HG02938 (cell line): ENCODE data around the gene FBXL19.
"Not testable (repeated sequence)": the region's sequence is repeated elsewhere in the genome, so short reads cannot be mapped to it uniquely, and the experiment has no call there.

Experiments used
- ATAC-seq: cut with Tn5 transposase; IDR thresholded peaks from one replicate; pipeline ENCODE4 v1.9.1; 2021; ENCODE audit warnings: mild to moderate bottlenecking, moderate library complexity; ENCODE audit not compliant: unreplicated experiment

The FBXL19 gene, protein sequence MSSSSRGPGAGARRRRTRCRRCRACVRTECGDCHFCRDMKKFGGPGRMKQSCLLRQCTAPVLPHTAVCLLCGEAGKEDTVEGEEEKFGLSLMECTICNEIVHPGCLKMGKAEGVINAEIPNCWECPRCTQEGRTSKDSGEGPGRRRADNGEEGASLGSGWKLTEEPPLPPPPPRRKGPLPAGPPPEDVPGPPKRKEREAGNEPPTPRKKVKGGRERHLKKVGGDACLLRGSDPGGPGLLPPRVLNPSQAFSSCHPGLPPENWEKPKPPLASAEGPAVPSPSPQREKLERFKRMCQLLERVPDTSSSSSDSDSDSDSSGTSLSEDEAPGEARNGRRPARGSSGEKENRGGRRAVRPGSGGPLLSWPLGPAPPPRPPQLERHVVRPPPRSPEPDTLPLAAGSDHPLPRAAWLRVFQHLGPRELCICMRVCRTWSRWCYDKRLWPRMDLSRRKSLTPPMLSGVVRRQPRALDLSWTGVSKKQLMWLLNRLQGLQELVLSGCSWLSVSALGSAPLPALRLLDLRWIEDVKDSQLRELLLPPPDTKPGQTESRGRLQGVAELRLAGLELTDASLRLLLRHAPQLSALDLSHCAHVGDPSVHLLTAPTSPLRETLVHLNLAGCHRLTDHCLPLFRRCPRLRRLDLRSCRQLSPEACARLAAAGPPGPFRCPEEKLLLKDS

DNA sequence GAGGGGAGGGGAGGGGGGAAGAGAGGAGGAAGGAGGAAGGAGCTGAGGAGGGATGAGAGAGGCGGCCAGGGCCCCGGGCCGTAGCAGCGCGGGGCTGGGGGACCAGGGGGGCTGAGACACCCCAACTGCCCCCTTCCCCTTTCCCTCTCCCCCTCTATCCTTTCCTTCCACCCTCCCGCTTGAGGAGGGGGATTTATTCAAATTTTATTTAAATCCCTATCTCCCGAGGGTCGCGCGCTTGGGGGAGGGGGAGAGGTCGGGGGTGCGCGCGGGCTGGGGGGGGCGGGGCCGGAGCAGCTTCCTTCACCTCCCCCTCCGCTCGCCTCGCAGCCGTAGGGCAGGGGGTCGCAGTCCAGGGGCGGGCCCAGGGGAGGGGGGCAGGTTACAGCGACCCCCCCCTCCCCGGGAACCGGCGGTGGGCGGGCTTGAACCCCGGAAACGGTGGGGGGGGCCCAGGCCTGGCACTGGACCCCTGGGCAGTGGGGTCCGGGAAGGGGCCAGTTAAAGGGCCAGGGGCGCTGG, at the start of gene FBXL19:
Gene FBXL19, plus strand, starts transcription at position 19 of the 522 bp plus-strand sequence. CDS start 2,183 bp downstream, outside the sequence.
- no peak for ATAC-seq

DNA sequence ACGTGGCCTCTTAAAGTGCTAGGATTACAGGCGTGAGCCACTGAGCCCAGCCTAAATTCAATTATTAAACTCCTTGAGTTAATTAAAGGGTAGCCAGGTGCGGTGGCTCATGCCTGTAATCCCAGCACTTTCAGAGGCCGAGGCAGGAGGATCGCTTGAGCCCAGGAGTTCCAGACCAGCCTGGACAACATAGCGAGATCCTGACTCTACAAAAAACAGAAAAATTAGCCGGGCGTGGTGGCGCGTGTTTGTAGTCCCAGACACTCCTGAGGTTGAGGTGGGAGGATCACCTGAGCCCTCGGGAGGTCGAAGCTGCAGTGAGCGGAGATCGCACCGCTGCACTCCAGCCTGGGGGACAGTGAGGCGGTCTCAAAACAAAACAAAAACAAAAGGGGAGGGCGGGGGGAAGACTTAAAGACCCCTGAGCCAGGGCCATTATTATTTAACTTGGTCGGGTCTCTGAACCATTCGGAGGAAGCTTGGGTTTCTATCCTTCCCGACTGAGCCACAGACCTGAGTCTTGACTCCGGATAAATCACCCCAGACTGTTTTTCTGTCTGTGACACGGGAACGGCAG, 49.0 kb upstream of the FBXL19 start:
- ATAC-seq, result no peak

DNA sequence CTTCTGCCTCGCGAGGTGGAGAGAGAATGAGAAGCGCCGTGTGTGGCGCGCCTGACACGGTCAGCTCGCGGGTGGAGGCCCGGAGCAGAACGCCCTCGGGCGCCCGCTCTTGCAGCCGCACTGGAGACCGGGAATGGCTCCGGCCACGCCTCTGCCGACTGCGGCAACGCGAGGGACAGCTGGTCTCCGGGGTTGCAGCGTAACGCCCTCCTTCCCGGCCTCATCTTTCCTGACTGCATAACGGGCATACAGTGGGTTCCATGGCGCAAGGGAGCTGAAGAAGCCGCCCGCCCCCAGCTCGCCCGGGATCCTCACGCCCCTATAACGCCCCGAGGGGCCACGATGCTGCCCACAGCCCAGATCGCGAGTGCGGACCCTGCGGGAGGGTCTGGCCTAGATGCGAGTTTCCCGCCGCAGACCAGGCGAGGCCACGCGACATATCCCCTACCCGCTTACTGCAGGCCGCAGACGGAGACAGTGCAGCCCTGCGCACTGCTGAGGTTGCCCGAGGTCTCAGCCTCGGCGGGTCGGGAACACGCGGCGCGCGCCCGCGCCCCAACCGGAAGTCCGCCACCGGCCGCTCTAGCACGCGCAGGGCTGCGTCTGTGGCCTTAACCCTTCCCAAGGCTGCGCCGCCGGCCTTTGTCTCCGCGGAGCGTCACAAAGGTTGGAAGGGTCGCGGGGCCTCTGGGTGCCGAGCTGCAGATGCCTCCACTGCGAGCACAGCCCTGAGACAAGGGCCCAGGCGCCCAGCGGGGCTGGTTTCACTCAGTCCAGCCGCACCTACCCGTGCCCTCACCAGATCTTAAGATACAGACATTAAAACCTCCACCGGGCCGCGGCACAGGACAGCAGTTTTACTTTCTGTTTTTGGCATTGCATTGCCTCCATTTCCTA, 48.3 kb upstream of the FBXL19 start:
- ATAC-seq, result peak; percentile 71

DNA sequence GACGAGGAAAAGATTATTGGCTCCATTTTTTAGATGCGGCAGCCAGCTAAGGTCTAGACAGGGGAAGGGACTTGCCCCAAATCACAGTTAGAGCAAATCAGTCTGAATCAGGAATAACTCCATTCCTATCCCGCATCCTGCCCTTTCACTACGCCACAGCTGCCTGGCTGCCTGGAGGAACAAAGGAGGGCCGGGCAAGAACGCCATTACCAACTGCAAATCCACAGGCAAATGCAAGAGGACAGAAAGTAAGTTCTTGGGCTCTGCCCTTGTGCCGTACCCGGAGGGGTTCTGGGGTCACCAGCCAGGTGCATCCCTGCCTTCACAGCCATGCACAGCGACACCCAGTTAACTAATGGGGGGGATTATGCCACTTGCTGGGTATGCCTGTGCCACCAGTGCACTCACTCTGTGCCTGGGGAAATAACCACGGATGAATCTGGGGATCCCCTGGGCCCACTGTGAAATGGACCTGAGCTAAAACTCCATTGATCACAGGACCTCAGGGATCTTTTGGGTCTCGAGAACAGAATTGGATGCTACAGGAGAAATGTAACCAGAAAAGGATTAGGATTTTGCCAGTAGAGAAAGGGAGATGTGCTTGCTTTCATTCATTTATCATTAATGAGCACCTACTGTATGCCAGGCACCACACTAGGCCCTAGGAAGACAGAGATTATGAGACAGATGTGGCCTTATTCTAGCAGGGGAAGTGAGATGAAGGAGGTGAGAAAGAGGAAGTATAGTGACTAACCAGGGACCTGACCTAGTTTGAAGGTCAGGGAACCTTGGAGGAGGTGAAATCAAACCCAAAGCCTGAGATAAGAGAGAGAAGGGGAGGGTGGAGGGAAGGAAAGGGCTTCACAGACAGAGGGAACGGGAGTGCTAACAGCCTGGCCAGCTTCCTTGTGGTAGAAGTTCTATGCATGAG, 47.2 kb upstream of the FBXL19 start:
- ATAC-seq, result no peak

DNA sequence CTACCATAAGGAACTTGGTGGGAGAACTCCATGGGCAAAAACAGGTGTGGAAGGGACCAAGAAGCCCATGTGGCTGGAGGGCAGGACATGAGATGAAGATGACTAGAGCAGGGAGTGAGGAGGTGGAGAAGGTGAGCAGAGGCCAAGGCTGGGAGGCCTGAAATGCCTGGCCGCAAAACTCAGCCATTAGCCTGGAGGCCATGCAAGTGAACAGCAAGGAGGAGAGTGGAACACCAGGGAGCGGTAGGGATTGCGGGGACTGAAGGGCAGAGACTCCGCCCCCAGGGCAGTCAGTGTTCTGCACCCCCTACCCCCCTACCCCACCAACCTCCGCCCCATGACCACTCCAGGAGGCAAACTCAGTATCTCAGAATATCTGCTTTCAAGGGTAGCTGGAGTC, 46.5 kb upstream of the FBXL19 start:
- no peak for ATAC-seq

DNA sequence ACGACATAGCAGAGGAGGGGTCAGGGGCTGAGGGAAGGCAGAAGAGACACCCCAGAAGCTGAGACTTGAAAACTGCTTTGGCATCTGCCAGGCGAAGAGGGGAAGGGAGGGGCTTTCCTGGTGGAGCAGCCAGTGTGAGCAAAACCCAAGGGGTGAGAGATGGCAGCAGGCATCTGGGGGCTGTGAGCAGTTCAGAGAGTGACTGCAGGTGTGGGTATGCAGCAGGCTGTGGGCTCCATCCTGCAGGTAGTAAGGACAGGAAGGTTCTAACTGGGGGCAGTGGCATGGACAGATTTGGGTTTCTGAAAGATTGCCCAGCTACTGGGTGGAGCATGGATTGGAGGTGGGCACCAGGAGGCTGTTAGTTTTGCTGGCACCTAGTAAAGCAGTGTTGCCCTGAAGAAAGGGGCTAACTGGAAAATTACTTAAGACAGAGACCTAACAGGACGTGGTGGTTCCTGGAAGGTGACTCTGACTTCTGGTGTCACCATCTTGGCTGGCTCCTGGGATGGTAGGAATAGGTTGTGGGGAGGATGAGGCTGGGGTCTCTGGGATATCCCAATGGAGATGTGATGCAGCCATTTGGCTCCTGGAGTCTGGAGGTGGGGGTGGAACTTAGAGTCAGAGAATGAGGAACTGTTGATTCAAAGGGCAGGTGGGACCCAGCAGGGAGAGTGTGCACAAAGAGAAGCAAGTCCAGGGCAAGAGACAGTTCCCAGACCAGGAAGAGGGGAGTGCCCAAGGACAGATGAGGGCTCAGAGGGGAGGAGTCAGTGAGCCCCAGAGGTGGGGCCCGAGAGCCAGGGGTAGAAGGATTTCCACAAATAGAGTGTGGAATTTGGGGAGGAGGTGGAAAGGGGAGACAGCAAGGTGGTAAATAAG, 40.7 kb upstream of the FBXL19 start:
- ATAC-seq, result no peak

DNA sequence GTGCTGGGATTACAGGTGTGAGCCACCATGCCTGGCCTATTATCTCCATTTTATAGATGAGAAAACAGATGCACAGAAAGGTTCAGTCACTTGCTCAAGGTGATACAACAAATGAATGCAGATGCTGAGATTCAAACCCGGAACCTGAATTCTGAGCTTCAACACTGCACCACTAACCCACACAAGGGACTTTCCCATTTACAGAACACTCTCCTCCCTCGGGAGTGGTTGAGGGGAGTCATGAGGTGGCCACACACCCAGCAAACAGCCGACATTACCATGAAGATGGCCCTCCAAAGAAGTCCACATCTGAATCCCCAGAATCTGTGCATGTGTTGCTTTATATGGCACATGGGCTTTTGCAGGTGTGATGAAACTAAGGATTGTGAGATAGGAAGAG, 38.6 kb upstream of the FBXL19 start:
- ATAC-seq, result no peak

DNA sequence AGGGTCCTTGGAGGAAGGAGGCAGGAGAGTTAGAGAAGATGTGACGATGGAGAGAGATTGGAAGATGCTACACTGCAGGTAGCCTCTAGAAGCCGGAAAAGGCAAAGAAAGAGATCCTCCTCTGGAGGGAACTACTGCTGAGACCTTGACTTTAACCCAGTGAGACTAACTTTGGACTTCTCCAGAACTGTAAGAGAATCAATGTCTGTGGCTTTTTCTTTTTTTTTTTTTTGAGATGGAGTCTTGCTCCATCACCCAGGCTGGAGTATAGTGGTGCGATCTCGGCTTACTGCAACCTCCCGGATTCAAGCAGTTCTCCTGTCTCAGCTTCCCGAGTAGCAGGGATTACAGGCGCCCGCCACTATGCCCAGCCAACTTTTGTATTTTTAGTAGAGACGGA, 38.2 kb upstream of the FBXL19 start:
- ATAC-seq, result no peak

DNA sequence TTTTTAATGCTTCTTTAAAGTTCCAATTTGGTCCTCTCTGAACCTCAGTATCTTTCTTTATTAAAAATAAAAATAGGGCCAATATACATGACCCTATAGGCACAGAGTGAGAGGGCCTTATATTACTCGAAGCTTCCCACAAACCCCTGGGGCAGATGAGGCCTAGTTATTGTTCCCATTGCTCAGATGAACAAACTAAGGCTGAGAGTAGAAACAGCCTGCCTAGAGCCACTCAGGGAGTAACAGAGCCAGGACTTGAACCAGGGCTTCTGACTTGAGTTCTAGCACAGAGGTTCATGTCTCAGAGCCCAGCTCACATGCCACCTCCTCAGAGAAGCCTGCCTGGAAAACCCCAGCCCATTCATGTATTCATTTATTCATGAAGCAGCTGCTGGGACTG, 37.2 kb upstream of the FBXL19 start:
- no peak for ATAC-seq

DNA sequence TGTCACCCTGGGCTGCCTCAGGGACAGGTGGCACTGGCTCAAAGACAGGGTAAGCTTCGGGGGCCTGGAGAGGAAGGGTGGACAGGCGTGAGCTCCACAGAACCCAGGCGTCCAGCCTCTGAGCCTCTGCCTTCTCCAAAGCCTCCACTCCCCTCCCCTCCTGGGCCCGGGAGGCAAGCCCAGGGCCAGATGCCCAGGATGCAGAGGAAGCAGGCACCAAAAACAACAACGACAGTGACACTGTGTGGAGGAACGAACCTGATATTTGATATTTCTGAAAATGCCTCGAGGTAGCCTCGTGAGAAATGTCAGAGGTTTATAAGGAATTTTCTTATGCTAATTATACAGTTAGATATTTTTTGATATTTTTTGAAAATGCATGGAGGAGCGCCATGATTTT, 35.4 kb upstream of the FBXL19 start:
- ATAC-seq, result no peak

DNA sequence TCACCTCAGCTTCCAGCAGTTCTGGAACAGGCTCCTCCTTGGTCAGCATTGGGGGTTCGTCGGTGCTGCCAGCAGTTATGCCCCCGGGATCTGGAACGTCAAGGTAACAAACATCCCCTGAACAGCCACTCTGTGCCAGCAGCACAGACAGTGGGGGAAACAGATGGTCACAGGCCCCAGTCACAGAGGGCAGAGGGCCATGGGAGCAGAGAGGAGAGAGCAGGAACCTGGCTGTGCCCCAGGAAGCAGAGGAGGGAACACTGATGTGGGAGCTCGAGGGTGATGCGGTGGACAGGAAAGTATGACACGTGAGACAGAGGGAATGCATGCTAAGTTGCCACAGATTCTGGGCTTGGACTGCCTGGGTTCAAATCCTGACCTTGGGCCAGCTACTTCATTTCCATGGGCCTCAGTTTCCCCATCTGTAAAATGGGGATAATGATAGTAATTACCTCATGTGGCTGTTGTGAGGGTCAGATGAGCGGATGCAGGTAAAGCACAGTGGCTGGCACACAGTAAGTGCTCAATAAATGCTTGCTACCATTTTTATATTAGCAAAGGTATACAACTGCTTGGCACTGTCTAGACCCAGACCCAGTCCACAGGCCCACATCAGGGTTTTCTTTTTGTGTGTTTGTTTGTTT, 34.4 kb upstream of the FBXL19 start:
- ATAC-seq, result no peak

DNA sequence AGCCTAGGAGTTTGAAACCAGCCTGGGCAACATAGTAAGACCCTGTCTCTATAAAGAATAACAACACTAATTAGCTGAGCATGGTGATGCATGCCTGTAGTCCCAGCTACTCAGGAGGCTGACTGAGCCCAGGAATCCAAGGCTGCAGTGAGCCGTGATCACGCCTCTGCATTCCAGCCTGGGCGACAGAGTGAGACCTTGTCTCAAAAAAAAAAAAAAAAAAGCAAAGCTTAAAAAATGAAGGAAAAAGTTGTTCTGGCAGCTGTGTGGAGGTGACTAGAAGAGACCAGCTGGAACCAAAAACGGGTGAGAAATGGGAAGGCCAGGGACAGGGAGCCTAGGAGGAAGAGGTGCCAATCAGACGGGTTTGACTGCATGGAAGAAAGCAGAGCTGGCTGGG, 33.7 kb upstream of the FBXL19 start:
- ATAC-seq, result no peak

DNA sequence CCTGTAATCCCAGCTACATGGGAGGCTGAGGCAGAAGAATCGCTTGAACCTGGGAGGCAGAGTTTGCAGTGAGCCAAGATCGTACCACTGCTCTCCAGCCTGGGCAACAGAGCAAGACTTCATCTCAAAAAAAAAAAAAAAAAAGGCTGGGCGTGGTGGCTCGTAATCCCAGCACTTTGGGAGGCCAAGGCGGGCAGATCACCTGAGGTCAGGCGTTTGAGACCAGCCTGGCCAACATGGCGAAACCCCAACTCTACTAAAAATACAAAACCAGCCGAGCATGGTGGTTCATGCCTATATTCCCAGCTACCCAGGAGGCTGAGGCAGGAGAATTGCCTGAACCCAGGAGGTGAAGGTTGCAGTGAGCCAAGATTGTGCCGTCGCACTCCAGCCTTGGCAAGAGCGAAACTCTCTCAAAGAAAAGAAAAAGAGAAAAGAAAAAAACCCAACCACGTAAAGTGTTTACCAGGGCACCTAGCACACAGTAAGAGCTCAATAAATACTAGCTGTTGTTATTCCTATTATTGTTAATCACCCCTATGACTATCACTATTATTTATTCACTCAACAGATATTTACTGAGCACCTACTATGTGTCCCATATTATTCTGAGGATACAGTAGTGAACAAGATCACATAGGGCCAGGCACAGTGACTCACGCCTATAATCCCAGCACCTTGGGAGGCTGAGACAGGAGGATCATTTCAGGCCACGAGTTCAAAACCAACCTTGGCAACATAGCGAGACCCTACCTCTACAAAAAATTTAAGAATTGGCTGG, 32.1 kb upstream of the FBXL19 start:
- not testable (repeated sequence) for ATAC-seq

DNA sequence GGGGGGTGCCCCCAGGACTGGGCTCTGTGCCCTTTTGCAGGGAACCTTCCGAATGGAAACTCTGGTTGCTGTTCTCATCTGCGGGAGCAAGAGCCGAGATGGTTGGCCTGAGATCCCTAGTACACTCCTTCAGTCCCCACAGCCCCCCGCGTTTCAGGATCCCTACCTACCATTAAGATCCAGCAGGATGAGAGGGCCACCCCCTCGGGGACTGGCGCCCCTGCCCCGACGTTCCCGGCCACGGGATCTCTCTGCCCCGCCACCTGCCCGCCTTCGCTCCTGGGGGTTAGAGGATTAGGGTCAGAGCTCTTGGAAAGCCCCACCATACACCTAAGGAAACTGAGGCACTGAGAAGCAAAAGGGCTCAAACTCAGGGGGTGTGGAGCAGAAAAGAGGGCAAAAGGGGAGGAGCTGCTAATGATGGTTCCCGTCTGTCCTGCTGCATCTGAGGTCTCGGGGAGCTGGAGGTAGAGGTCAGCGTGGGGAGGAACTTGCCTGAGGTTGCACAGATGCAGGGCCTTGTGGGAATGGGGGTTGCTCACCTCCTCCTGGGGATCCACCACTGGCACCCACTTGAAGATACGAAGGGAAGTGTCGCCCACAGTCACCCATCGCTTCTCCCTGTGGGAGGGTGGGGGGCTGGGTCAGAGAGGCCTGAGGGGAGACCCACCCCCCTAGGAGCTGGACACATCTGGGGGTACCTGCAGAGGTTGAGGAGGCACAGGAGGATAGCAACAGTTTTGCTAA, 30.5 kb upstream of the FBXL19 start:
- no peak for ATAC-seq

DNA sequence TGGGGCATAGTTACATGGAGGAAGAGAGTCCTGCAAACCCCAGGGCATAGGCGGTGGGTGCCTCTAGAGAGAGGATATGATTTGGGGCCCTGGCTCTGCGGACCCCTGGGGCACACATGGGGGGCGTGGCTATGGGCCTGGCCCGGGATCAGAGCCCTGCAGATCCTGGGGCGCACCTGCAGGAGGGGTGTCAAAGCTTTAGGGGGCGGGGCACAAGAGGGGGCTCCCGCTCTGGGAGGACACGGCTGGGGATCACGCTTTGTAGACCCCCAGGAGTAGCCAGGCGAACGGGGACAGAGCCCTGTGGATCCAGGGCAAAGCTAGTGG, 30.0 kb upstream of the FBXL19 start:
- ATAC-seq, result peak; percentile 11

DNA sequence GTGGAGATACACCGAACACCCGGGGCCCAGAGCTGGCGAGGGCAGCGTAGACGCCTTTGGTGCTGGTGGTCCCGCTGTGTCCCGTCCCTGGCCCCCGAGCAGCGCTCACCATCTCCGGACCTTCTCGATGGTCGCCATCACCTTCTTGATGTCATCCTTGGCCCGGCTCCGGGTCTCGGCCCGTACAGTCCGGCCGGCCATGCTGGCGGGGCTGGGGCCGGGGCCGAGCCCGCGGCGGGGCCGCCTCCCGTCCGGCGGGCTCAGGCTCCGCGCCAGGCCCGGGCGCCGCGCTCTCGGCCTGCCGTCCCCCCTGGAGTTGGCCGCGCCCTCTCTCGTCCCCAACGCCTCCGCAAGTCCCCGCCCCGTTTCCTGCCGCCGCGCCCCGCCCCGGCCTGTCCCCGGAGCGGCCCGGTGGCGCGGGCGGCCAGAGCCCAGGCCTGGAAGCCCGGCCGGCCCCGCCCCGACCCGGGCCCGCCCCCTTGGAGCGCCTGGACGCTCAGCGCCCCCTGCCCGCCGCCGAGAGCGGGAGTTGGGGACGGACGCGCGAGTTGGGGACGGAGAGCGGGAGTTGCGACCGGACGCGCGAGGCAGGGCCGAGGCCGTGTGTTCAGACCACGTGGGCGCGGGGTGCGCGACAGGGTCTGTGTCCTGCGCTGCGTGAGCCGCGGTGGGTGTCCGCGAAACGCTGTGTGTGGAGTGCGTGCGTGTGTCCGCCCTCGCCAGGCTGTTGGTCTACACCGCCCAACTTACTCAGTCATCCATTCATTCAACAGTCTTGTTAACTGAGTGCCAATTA, 29.4 kb upstream of the FBXL19 start, which contains the start of gene BCL7C:
Gene BCL7C, minus strand, starts transcription at position 334 of the 796 bp plus-strand sequence. Its CDS starts 133 bp downstream, at position 201.
- ATAC-seq, result peak; percentile 59
